IPS-NIHi11 (cell line): ENCODE measurements around the gene MOB4.
"Not testable (repeated sequence)": the region's sequence is repeated elsewhere in the genome, so short reads cannot be mapped to it uniquely, and the experiment has no call there.

Experiments
- DNase-seq: peaks from one replicate; pipeline ENCODE4 v3.0.0; 2012; ENCODE audit warnings: mixed read lengths, low spot score

MOB4 gene

GRCh38 chr2:197515739-197516392 is at the start of gene MOB4:
TSS of gene MOB4 (plus strand) at chr2:197516066. CDS start at chr2:197516087, 21 bp downstream.
- DNase-seq = peak; percentile 96

- DNase-seq = no peak
These were observed 43.7 kb upstream of the MOB4 start for GRCh38 chr2:197472166-197472565.

- DNase-seq = no peak
These were observed 38.1 kb upstream of the MOB4 start for GRCh38 chr2:197477797-197478196.

GRCh38 chr2:197480165-197481036 is 35.5 kb upstream of the MOB4 start:
- DNase-seq = no peak

- not testable (repeated sequence) for DNase-seq
These were observed 31.6 kb upstream of the MOB4 start for GRCh38 chr2:197484248-197484647.

- no peak for DNase-seq
These were observed 29.7 kb upstream of the MOB4 start for GRCh38 chr2:197486175-197486574.

GRCh38 chr2:197487385-197487784 is 28.5 kb upstream of the MOB4 start:
- no peak for DNase-seq

- DNase-seq = no peak
These were observed 20.3 kb upstream of the MOB4 start for GRCh38 chr2:197495433-197496134.

- DNase-seq = no peak
These were observed 19.2 kb upstream of the MOB4 start for GRCh38 chr2:197496695-197497094.

- DNase-seq = no peak
These were observed 18.5 kb upstream of the MOB4 start for GRCh38 chr2:197497326-197497725.

GRCh38 chr2:197498235-197498936 is 17.5 kb upstream of the MOB4 start:
- no peak for DNase-seq

GRCh38 chr2:197498937-197499593 is 16.8 kb upstream of the MOB4 start:
- peak; percentile 55 for DNase-seq

GRCh38 chr2:197499594-197500502 is 16.0 kb upstream of the MOB4 start, which contains the start of the genes HSPD1 and HSPE1:
TSS of gene HSPD1 (minus strand) at chr2:197499840. CDS start at chr2:197498848, 992 bp downstream.
TSS of gene HSPE1 (plus strand) at chr2:197500379. CDS start at chr2:197500437, 58 bp downstream.
- DNase-seq = peak; percentile 95

GRCh38 chr2:197500503-197501131 is 15.2 kb upstream of the MOB4 start:
- no peak for DNase-seq

GRCh38 chr2:197502201-197502600 is 13.7 kb upstream of the MOB4 start:
- no peak for DNase-seq

GRCh38 chr2:197502685-197503084 is 13.2 kb upstream of the MOB4 start:
- no peak for DNase-seq

- no peak for DNase-seq
These were observed 11.9 kb upstream of the MOB4 start for GRCh38 chr2:197504000-197504399.

GRCh38 chr2:197504512-197504911 is 11.4 kb upstream of the MOB4 start:
- DNase-seq = no peak

GRCh38 chr2:197506658-197507057 is 9.2 kb upstream of the MOB4 start:
- DNase-seq = no peak

GRCh38 chr2:197513915-197514314 is 2.0 kb upstream of the MOB4 start:
- no peak for DNase-seq
